Measurements from ENCODE around the gene ZNF836.
"Not testable (repeated sequence)": the region's sequence is repeated elsewhere in the genome, so short reads cannot be mapped to it uniquely, and the experiment has no call there.

The ZNF836 gene

DNA sequence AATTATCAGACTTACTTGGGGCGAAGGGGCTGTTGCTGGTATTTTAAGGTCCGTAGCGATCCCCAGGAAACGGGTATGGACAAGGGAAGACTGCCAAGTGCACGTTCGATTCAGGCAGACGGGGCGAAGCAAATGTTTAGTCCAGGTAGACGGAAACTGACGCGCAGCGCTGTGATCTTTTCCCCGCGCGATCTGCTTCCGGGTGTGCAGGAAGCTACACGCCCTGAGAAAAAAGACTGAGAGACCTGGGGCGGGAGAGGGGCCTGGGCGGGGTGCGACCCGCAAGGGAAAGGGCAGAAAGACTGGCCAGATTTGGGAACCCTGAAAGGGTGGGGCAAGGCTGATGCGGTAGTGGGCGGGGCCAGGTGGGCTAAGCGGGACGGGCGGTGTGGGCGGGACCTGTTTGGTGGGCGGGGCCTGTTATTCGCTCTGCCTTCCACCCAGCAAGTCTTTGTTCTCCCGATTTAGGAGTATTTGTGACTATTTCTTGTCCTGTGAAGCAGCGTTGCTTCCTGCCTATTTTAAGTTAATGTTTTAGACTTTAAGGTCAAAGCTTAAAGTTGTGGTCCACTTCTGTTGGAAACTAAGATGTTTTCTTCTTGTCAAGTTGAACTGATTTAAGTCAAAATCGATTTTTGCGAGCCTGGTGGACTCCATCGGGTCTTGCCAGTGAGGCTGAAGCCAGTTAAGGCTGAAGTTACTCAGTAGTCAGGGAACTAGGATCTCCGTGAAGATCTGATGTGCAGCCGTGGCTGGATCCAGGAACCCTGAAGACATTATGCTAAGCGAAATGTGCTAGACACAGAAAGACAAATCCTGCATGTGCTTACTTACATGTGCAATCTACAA, at the start of gene ZNF836:
Gene ZNF836, minus strand, starts transcription at position 301 of the 849 bp plus-strand sequence. CDS start 3,549 bp downstream, outside the sequence.
- DNase-seq: peak; percentile 43 to 59

DNA sequence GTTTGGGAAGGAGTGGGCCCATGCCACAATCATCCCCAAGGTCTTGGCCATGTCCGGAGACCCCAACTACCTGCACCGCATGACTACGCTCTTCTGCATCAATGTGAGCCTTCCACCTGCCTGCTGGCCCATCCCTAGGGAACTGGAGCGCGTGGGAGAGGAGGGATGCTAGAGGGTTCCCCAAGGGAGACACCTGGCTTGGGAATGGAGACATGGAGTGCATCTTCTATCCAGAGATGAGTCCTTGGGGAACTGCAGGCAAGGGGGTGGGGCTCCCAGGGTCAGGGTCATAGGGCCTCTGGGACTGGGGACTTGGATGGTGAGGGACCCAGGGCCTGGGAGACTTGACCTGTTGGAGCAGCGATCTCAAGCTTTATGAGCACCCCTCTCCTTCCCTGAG, 49.6 kb upstream of the ZNF836 start:
- no peak for DNase-seq

DNA sequence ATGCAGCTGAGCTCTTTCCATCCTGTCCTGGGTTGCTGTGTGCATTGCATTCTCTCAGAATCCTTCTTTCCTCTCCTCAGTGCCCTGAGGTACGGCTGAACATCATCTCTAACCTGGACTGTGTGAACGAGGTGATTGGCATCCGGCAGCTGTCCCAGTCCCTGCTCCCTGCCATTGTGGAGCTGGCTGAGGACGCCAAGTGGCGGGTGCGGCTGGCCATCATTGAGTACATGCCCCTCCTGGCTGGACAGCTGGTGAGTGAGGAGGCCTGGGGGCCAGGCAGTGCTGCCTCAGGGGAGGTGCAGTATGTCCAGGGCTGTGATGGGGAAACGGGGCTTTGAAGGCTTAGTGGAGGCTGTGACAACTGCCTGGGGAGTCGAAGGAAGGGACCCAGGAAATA, 48.2 kb upstream of the ZNF836 start:
- DNase-seq: no peak

GRCh38 chr19:52217576-52217975, 46.2 kb upstream of the ZNF836 start:
- DNase-seq: no peak

DNA sequence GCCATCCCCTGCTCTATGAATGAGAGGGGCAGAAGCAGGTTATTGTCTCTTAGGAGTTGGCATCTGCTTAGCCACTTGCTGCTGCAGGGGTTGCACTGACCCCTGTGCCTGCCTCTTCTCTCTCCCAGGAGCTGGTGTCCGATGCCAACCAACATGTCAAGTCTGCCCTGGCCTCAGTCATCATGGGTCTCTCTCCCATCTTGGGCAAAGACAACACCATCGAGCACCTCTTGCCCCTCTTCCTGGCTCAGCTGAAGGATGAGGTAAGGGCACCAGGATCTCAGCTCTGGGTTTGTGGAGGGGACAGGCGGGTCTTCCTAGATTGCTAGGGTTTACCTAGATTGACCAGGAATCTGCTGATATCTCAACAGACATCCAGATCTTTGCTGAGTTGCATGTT, 45.0 kb upstream of the ZNF836 start:
- DNase-seq: no peak

GRCh38 chr19:52214241-52214640, 42.8 kb upstream of the ZNF836 start:
- no peak for DNase-seq

GRCh38 chr19:52212572-52213255, 41.3 kb upstream of the ZNF836 start:
- DNase-seq: no peak

- no peak for DNase-seq
These were observed 40.6 kb upstream of the ZNF836 start for GRCh38 chr19:52211926-52212571.

DNA sequence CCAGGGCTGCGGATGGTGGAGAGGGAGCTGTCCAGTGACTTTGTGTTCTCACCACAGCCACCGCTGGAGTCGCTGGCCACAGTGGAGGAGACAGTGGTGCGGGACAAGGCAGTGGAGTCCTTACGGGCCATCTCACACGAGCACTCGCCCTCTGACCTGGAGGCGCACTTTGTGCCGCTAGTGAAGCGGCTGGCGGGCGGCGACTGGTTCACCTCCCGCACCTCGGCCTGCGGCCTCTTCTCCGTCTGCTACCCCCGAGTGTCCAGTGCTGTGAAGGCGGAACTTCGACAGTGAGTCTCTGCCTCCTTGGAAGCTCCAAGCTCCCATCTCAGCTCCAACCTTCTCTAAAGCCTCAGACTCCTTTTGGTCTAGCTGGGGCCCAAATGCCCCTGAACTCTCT, 39.8 kb upstream of the ZNF836 start:
- no peak for DNase-seq

GRCh38 chr19:52206481-52206880, 35.1 kb upstream of the ZNF836 start:
- no peak for DNase-seq

DNA sequence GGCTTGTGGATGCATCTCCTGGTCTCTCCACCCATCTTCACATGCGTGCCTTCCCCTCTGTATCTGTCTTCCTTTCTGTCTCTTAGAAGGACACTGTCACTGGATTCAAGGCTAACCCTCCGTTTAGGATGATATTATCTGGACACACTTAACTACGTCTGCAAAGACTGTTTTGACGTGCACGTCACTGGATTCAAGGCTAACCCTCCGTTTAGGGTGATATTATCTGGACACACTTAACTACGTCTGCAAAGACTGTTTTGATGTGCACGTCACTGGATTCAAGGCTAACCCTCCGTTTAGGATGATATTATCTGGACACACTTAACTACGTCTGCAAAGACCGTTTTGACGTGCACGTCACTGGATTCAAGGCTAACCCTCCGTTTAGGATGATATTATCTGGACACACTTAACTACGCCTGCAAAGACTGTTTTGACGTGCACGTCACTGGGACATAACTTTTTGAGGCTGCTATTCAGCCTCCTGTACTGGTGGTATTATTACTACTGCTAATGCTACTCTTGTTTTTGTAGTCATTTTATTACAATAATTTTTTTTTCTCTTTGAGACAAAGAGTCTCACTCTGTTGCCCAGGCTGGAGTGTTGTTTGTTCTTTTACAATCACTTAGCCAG, 29.5 kb upstream of the ZNF836 start:
- not testable (repeated sequence) for DNase-seq

DNA sequence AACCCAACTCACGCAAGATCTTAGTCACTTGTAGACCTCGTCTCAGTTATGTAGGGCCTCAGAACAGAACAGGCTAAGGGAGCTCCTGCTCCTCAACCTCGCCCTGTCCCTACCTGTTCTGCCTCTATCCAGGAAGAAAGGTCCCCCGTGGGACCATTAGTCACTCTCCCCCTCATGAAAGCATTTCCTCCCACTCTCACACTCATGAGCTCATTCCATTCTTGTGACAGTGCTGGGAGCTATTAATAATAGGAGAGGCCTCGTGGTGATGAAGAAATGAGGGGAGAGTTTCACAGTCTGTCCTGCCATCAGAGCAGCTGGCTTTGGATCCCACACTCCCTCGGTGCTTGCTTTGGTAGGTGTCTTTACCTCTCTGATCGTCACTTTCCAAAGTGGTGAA, 28.6 kb upstream of the ZNF836 start:
- no peak for DNase-seq

- no peak for DNase-seq
These were observed 27.3 kb upstream of the ZNF836 start for GRCh38 chr19:52198678-52199077.

- DNase-seq: no peak
These were observed 26.5 kb upstream of the ZNF836 start for GRCh38 chr19:52197964-52198363.

- no peak for DNase-seq
These were observed 25.0 kb upstream of the ZNF836 start for GRCh38 chr19:52196256-52196967.

GRCh38 chr19:52191951-52192350, 20.5 kb upstream of the ZNF836 start:
- no peak for DNase-seq

GRCh38 chr19:52191389-52191788, 20.0 kb upstream of the ZNF836 start:
- no peak for DNase-seq

- peak in 1 of 2 donors; percentile 46 for DNase-seq
These were observed 19.3 kb upstream of the ZNF836 start for GRCh38 chr19:52190487-52191293.

DNA sequence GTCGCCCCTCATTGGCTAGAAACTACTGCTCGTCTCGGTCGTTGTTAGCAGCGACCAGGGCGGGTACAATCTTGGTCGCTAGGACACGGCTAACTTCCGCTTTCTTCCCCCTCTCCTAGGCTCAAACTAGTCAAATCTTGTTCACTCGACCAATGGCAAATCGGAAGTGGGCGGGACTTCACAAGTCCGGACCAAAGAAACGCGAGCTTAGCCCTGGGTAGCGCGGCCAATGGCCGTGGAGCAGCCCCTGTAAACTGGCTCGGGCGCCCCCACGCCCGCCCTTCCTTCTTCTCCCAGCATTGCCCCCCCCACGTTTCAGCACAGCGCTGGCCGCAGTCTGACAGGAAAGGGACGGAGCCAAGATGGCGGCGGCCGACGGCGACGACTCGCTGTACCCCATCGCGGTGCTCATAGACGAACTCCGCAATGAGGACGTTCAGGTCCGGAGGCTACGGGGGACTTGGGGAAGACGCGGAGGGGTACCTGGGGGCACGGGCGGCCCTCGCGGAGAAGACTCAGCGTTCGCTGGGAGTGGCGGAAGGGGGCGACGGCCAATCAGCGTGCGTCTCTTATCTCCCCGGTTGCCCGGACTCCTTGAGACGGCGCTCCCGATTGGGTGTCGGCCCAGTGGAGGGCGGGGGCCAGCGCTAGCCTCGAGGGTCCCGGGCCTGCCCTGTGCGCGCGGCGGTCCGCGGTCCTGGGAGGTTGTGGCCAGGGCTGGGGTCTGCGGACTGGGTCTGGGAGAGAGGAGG, 18.5 kb upstream of the ZNF836 start, which contains the start of gene PPP2R1A:
Gene PPP2R1A, plus strand, starts transcription at position 318 of the 752 bp plus-strand sequence. Its CDS starts 45 bp downstream, at position 363.
- DNase-seq: peak; percentile 95 to 100
